H1 (cell line): Measurements from ENCODE around the gene CEP78. TPM values are rescaled to one million over a fixed set of nuclear protein-coding genes. Genes with fewer than 3 reads are reported as not detected.

Source experiments
- CTCF ChIA-PET: fragments of 300-600 bp; sonication (Branson Sonifier 250); formaldehyde crosslinking; loops from one replicate; lab custom pipeline; 2021; ENCODE audit not compliant: partially characterized antibody; lab: Charles Lee
- POLR2A ChIA-PET: fragments of 300-600 bp; sonication (Branson Sonifier 250); formaldehyde crosslinking; loops from one replicate; lab custom pipeline; 2021; ENCODE audit warnings: inconsistent platforms; ENCODE audit not compliant: partially characterized antibody; lab: Charles Lee
- DNase-seq, 2 experiments: peaks; one replicate each; pipeline versions ENCODE4 v3.0.0 to v3.0.0-alpha.2; 2010 to 2022; ENCODE audit warnings: low spot score in 2 of 2, low read depth in 1 of 2, mixed read lengths in 1 of 2
- FAIRE-seq: peaks from 2 replicates; lab custom pipeline; 2011; peaks lifted over from hg19 to GRCh38; lab: Jason Lieb, UNC
- H2AFZ ChIP-seq: 2 replicates; pipeline ENCODE4 v1.8.1; 2012; ENCODE audit warnings: low read length, inconsistent platforms
- H2AK5ac ChIP-seq: 2 replicates; pipeline ENCODE4 v1.6.1; 2013; ENCODE audit warnings: low read depth, low read length
- H2BK120ac ChIP-seq: replicated peaks from 2 replicates; pipeline ENCODE3; 2013; ENCODE audit warnings: low read depth, low read length, inconsistent platforms
- H2BK12ac ChIP-seq: 2 replicates; pipeline ENCODE4 v1.6.1; 2013; ENCODE audit warnings: low read depth, low read length
- H2BK15ac ChIP-seq: 2 replicates; pipeline ENCODE4 v1.6.1; 2013; ENCODE audit warnings: low read length
- H2BK20ac ChIP-seq: 2 replicates; pipeline ENCODE4 v1.6.1; 2013; ENCODE audit warnings: low read length
- H2BK5ac ChIP-seq: 2 replicates; pipeline ENCODE4 v1.6.1; 2013; ENCODE audit warnings: low read depth, low read length
- H3K14ac ChIP-seq: 2 replicates; pipeline ENCODE4 v1.6.1; 2013; ENCODE audit warnings: inconsistent platforms; ENCODE audit not compliant: insufficient read length
- H3K18ac ChIP-seq: 2 replicates; pipeline ENCODE4 v1.6.1; 2013; ENCODE audit warnings: low read length; ENCODE audit errors: extremely low read depth
- H3K23ac ChIP-seq: 2 replicates; pipeline ENCODE4 v1.6.1; 2013; ENCODE audit warnings: inconsistent platforms; ENCODE audit not compliant: insufficient read length
- H3K23me2 ChIP-seq: 2 replicates; pipeline ENCODE4 v1.6.1; 2013; ENCODE audit warnings: low read depth, low read length
- H3K27ac ChIP-seq: 2 replicates; pipeline ENCODE4 v1.6.1; 2011; ENCODE audit warnings: low read depth, low read length, inconsistent platforms
- H3K27me3 ChIP-seq, 4 experiments: replicated peaks in 1 of 4; 1 replicate in 1 of 4; 2 replicates in 3 of 4; pipeline versions ENCODE4 v1.6.1 to v1.8.1; 2011 to 2013; ENCODE audit warnings: low read length in 3 of 4, mild to moderate bottlenecking in 3 of 4, inconsistent platforms in 2 of 4, mixed read lengths in 2 of 4, moderate library complexity in 1 of 4; ENCODE audit not compliant: control insufficient read depth in 3 of 4, insufficient read depth in 3 of 4; ENCODE audit errors: extremely low read depth in 1 of 4
- H3K36me3 ChIP-seq, 4 experiments: 2 replicates each; pipeline versions ENCODE4 v1.6.1 to v1.8.1; 2011 to 2013; ENCODE audit warnings: mild to moderate bottlenecking in 4 of 4, low read length in 3 of 4, moderate library complexity in 2 of 4, control low read depth in 1 of 4, inconsistent platforms in 1 of 4; ENCODE audit not compliant: insufficient read depth in 4 of 4, control insufficient read depth in 2 of 4
- H3K4ac ChIP-seq: replicated peaks from 2 replicates; pipeline ENCODE3; 2013; ENCODE audit warnings: low read length, low read depth, mixed read lengths, inconsistent platforms; ENCODE audit not compliant: insufficient read length
- H3K4me1 ChIP-seq, 4 experiments: replicated peaks in 1 of 4; 1 replicate in 1 of 4; 2 replicates in 3 of 4; pipeline versions ENCODE4 v1.6.1 to v1.8.1; 2011 to 2013; ENCODE audit warnings: low read length in 3 of 4, inconsistent platforms in 2 of 4, mixed read lengths in 1 of 4; ENCODE audit not compliant: insufficient read depth in 4 of 4, control insufficient read depth in 3 of 4
- H3K4me2 ChIP-seq, 2 experiments: 2 replicates each; pipeline versions ENCODE4 v1.6.1 to v1.8.1; 2011 to 2013; ENCODE audit warnings: low read depth in 2 of 2, low read length in 2 of 2, control low read depth in 1 of 2, inconsistent platforms in 1 of 2, mild to moderate bottlenecking in 1 of 2; ENCODE audit not compliant: insufficient read depth in 1 of 2
- H3K4me3 ChIP-seq, 4 experiments: fragments of 200-600, 300-600 bp in 1 of 4; sonication (generic), shearing (Covaris generic), sonication (Bioruptor Twin) in 1 of 4; 2 replicates each; pipeline versions ENCODE4 v1.5.1 to v1.8.1; 2011 to 2016; ENCODE audit warnings: low read length in 4 of 4, low read depth in 3 of 4, control low read depth in 2 of 4, inconsistent platforms in 2 of 4, mild to moderate bottlenecking in 2 of 4, mixed read lengths in 1 of 4, moderate library complexity in 1 of 4; ENCODE audit not compliant: insufficient read depth in 2 of 4; ENCODE audit errors: extremely low read depth in 1 of 4
- H3K56ac ChIP-seq: replicated peaks from 2 replicates; pipeline ENCODE3; 2013; ENCODE audit warnings: low read depth, mild to moderate bottlenecking, mixed read lengths, low read length, inconsistent platforms; ENCODE audit not compliant: insufficient read length
- H3K79me1 ChIP-seq: 2 replicates; pipeline ENCODE4 v1.6.1; 2013; ENCODE audit warnings: low read depth, low read length, control low read depth
- H3K79me2 ChIP-seq, 2 experiments: 2 replicates each; pipeline versions ENCODE4 v1.6.1 to v1.8.1; 2012 to 2013; ENCODE audit warnings: low read length in 2 of 2, mild to moderate bottlenecking in 2 of 2, inconsistent platforms in 1 of 2; ENCODE audit not compliant: insufficient read depth in 2 of 2, control insufficient read depth in 1 of 2
- H3K9ac ChIP-seq, 4 experiments: replicated peaks in 1 of 4; 1 replicate in 1 of 4; 2 replicates in 3 of 4; pipeline versions ENCODE4 v1.6.1 to v1.8.1; 2011 to 2013; ENCODE audit warnings: low read depth in 3 of 4, low read length in 3 of 4, control low read depth in 2 of 4, mild to moderate bottlenecking in 2 of 4, moderate library complexity in 2 of 4, inconsistent platforms in 1 of 4; ENCODE audit errors: extremely low read depth in 1 of 4
- H3K9me3 ChIP-seq, 2 experiments: 2 replicates each; pipeline versions ENCODE4 v1.6.1 to v1.8.1; 2012 to 2013; ENCODE audit warnings: mild to moderate bottlenecking in 2 of 2, moderate library complexity in 2 of 2, control low read depth in 1 of 2, inconsistent platforms in 1 of 2, low read depth in 1 of 2, low read length in 1 of 2, mixed read lengths in 1 of 2; ENCODE audit not compliant: insufficient read depth in 2 of 2
- H4K20me1 ChIP-seq, 2 experiments: replicated peaks in 1 of 2; 2 replicates each; pipeline versions ENCODE3 to v1.8.1; 2011 to 2013; ENCODE audit warnings: inconsistent platforms in 2 of 2, low read length in 2 of 2, mild to moderate bottlenecking in 1 of 2; ENCODE audit not compliant: insufficient read depth in 2 of 2, control insufficient read depth in 1 of 2
- H4K5ac ChIP-seq: 2 replicates; pipeline ENCODE4 v1.6.1; 2013; ENCODE audit warnings: low read length, low read depth, mixed read lengths, inconsistent platforms; ENCODE audit not compliant: insufficient read length
- H4K8ac ChIP-seq: 2 replicates; pipeline ENCODE4 v1.8.0; 2013; ENCODE audit warnings: mild to moderate bottlenecking, moderate library complexity, low read length, inconsistent platforms; ENCODE audit not compliant: insufficient read depth; ENCODE audit errors: extremely low read depth
- H4K91ac ChIP-seq: replicated peaks from 2 replicates; pipeline ENCODE3; 2013; ENCODE audit warnings: low read length, mixed read lengths, inconsistent platforms; ENCODE audit not compliant: insufficient read length
- TAF1 ChIP-seq: IDR thresholded peaks from 2 replicates; pipeline ENCODE4 v1.6.1; 2011; ENCODE audit warnings: mild to moderate bottlenecking, low read depth, low read length
- ZNF274 ChIP-seq: IDR thresholded peaks from 2 replicates; pipeline ENCODE4 v1.7.0; 2012; ENCODE audit warnings: low read length, borderline replicate concordance; ENCODE audit errors: extremely low read depth
- polyA plus RNA-seq, 7 experiments: library from polyadenylated mRNA; depleted of rRNA in 3 of 7; stranded (reverse) in 5 of 7; unstranded in 2 of 7; fragments of >200 nt in 5 of 7; fragments of 200-250 nt in 2 of 7; gene quantifications; 1 replicate in 5 of 7; 2 replicates in 1 of 7; 4 replicates in 1 of 7; pipeline versions ENCODE4 v1.2.1 to v1.2.3, GENCODE V29; 2011 to 2013; ENCODE audit warnings: missing spikeins in 2 of 7, mixed read lengths in 2 of 7
- total RNA-seq: library from RNA; stranded (reverse); fragmentation: NEBNext Ultra II Directional; extraction: Animal tissue kit (Norgen Biotek cat#: 25700); gene quantifications from 2 replicates; pipeline ENCODE4 v1.2.1, GENCODE V29; 2021

The CEP78 gene
- total and polyA plus RNA-seq, 2 of the 8 experiments (the other 6 are each of a cell fraction or from before 2014, with no cell fraction given), result 10.3 to 40.9 TPM

DNA sequence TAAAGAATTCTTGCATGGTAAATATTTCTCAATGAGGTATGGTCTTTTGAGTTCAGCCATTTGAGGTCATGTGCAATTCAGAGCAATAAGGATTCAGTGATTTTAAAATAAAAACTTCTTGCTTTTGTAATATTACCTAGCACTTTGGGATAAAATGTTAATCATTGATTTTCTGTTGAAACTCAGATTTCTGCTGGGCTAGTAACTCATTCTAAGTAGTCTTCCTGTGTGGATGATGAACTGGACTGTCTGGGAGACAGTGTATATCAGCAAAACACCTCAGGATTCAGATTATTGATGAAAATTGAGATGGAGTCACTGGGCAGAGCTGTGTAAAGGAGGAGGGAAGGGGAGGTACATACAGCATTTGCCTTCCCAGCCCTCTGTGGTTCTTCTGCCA is 50.2 kb downstream of the CEP78 start:
- Histone ChIP-seq H4K20me1 (no peaks in the 10 kb centered on the region), H3K4ac (no peak overlapping the region), H3K56ac (no peak overlapping the region), H2AFZ (no peak overlapping the region), H4K5ac (no peak overlapping the region), H2BK20ac (no peak overlapping the region), H3K23me2 (no peaks in the 10 kb centered on the region), H2AK5ac (no peak overlapping the region), H2BK12ac (no peak overlapping the region), H3K9ac (no peak overlapping the region), H2BK5ac (no peak overlapping the region), H3K36me3 (no peaks in the 10 kb centered on the region), H3K79me2 (no peaks in the 10 kb centered on the region), H3K4me3 (no peak overlapping the region), H3K27ac (no peak overlapping the region), H3K18ac (no peak overlapping the region), H3K27me3 (no peaks in the 10 kb centered on the region), H3K14ac (no peak overlapping the region), H2BK120ac (no peak overlapping the region), H3K9me3 (no peaks in the 10 kb centered on the region), H4K91ac (no peak overlapping the region), H2BK15ac (no peak overlapping the region), H4K8ac (no peak overlapping the region), H3K4me1 (no peaks in the 10 kb centered on the region), H3K4me2 (no peak overlapping the region), H3K79me1 (no peaks in the 10 kb centered on the region), H3K23ac (no peak overlapping the region)
- DNase-seq (no peak), FAIRE-seq (no peak)
- CTCF ChIA-PET, result interaction anchor here (0.7 to 3.7 kb wide), 3 partner anchors 10 to 84 kb away, joined by 3 to 21 read pairs (median 5); partner anchors contain the start of gene PSAT1
- POLR2A ChIA-PET, result interaction anchor here (1.2 to 19.2 kb wide), 2 partner anchors 17 to 50 kb away, joined by 3 to 522 read pairs; partner anchors contain the start of gene PSAT1
- no peak for TF ChIP-seq TAF1
- TF ChIP-seq ZNF274, result no peak
